ENCODE measurements around the gene UNC5C.

UNC5C gene

DNA sequence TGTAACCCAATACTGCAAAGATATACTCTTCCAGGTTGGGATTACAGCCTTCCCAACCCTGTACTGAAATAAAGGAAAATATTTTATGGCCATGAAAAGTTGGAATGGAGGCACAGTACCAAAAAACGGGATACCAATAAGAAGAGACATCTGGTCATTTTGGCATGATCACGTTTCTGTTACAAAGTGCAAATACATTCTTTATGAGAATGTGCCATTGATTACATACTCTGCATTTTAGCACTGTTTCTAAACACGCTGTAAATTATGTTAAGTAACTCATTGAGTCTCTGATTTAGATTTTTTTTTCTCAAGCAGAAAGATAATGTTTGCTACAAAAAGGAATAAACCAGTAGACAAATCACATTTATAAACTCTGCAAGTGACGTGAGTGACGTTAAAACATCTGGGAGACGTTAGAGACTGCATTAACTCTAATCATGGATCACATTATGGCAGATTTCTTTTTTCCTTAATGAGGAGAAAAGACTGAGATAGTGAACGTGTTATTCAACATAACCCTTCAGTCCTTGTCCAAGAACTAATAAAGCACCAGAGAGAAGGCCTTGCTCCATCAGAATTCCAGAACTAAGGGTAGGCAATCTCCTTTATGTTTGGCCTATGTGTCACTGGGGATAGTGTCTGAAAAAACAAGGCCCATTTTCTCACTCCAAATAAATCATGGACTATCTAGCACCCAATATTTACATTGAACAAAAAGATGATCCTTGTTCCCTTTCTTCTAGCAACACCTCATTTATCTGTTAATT, 31.0 kb downstream of the UNC5C start:
- no peak for DNase-seq (ENCODE audit: low spot score)

DNA sequence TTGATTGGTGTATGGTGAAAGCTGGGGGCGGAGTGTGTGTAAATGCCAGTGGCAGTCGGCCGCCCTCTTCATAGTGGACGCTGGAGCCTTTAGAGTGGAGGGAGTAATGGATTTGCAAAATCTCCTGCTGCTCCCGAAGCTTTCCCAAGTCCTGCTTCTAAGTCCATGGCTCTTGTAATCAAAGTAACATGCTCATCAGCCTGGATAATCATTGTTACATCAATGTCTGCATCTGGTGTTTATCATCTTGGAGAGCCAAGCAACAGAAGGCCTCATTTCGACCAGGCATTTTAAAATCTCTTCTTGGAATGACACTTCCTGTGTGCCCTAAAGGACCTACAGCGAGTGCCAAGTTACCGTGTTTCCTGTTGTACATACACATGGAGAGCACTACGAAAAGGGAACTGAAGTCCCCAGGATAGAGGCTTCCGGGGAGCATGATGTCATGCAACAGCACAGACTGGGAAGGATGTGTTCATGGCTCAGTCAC, 32.2 kb downstream of the UNC5C start:
- DNase-seq (ENCODE audit: low spot score): no peak

DNA sequence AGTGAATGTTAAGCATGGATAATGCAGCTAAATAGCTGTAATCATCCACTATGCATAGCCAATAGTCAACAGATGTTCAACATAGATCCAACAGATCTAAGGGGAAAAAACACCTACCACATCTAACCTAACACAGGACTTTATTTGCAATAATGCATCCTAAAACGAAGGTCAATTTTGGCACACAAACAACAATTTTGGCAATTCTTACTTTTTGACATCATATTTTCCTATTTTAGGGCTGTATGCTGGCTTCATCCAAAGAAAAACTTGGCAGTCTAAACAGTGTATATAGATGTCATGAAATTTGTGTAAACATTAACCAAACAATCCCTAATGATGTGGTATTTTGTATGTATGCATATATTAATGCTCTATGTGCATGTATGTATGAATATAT, 33.2 kb downstream of the UNC5C start:
- no peak for DNase-seq (ENCODE audit: low spot score)

GRCh38 chr4:95513022-95513421, 35.8 kb downstream of the UNC5C start:
- no peak for DNase-seq (ENCODE audit: low spot score)

- DNase-seq (ENCODE audit: low spot score): no peak
Measured at GRCh38 chr4:95511477-95511876, 37.3 kb downstream of the UNC5C start.

DNA sequence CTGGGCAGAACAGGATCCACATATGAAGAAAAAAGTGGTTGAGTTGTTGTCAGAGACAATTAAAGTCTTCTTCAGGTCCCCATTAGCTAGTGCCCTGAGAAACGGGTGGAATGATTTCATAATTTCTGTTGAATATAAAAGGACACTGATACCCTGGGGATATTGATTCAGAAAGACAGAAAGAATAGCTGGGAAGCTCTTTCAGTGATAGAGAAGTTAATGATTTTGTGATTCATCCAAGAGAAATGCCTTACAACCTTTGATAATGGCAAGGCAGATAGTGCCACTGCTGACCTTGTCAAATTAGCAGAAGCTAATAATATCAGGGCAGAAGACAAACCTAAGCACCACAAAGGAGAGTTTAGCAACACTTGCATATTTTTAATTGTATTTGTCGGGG, 37.9 kb downstream of the UNC5C start:
- DNase-seq (ENCODE audit: low spot score): no peak

GRCh38 chr4:95510145-95510544, 38.6 kb downstream of the UNC5C start:
- no peak for DNase-seq (ENCODE audit: low spot score)

- peak; percentile 9 for DNase-seq (ENCODE audit: low spot score)
Measured at GRCh38 chr4:95508421-95508820, 40.4 kb downstream of the UNC5C start.

DNA sequence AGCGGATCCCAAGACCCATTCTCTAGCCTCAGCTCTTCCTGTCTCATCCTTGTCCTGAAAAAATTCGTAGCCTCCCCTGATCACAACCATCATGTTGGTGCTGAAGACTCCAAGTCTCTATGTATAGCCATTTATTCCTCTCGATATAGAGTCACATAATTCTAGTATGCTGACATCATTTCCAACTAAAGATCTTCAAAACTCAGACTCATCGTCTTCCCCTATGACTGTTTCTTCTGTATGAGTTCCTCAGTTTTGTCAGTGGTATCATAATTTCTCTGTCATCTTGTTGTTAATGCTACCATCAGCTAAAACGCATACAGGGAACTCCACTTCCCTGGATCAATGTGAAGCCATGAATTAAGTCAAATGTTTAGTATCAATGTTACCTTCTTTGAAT, 41.2 kb downstream of the UNC5C start:
- DNase-seq (ENCODE audit: low spot score): no peak

DNA sequence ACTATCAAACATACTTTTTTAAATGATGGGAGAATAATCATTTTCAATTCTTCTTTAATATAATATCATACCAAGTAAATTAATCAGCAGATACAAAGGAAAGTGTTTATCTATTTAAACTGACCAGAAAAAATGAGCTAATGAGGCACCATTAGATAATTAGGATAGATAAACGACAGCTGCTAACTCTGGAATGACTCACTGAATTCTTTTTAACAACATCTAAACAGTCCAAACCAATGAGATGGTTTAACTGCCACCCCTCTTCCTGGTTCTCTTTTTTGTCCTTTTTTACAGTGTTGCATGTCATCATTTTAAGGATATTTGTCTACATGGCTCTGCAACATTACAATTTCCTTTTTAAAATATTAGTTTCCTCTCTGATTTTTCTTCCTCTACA, 41.6 kb downstream of the UNC5C start:
- DNase-seq (ENCODE audit: low spot score): no peak

DNA sequence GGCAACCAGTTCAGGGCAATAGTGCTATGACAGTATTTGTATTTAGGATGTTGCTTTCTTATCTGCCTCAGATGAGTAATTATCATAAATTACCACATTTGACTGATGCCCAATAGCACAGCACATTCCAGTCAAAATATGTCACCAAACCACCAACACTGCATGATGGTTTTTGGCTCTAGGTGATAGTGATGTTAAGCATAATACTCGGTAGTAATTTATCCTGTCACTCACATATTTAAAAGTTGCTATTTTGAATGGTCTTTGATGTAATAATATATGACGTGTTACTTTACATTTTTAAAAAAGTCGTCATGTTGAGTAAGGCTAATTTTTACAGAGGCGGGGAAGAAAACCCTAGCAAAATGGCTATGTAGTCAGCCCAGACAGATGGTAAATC, 42.5 kb downstream of the UNC5C start:
- no peak for DNase-seq (ENCODE audit: low spot score)

GRCh38 chr4:95505799-95506198, 43.0 kb downstream of the UNC5C start:
- no peak for DNase-seq (ENCODE audit: low spot score)

- no peak for DNase-seq (ENCODE audit: low spot score)
Measured at GRCh38 chr4:95505151-95505550, 43.6 kb downstream of the UNC5C start.

- no peak for DNase-seq (ENCODE audit: low spot score)
Measured at GRCh38 chr4:95504501-95504900, 44.3 kb downstream of the UNC5C start.

- DNase-seq (ENCODE audit: low spot score): no peak
Measured at GRCh38 chr4:95500361-95500760, 48.4 kb downstream of the UNC5C start.

DNA sequence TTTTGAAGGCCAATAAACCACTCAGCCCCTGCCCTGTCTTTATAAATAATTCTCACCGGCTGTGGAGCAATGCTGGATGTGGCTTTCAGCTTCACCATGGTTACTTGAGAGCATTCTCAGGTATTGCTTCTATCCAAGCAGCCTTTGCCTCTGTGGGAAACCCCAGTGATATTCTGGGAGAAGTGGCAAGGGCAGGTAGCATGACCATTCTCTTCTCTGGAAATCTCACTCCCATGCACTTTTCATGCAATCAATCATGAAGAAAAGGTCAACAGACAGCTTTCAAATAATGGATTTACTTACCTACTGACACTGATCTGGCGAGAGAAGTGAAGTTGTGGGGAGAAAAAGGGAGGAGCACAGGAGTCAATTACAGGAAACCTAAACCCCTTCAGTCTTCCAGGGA, 49.5 kb downstream of the UNC5C start:
- no peak for DNase-seq (ENCODE audit: low spot score)

DNA sequence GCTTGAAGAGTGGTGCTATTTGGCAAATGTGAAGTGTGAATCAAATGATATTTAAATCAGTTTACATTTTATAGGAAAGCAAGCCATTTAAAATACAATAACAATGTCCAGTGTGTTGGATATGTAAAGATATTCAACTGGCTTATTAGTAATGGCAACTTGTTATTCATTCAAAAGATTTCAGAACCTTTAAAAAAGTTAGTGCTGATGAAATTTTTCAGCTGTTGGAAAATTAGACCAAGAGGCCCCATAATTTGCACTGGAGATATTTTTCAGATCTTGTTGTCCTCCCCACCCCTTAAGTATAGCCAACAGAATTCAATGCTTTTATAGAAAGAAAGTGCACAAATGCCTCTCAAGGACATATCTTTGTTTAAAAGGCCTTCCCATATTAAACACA, 54.6 kb downstream of the UNC5C start:
- no peak for DNase-seq (ENCODE audit: low spot score)

- no peak for DNase-seq (ENCODE audit: low spot score)
Measured at GRCh38 chr4:95478679-95479078, 70.1 kb downstream of the UNC5C start.

- no peak for DNase-seq (ENCODE audit: low spot score)
Measured at GRCh38 chr4:95476121-95476520, 72.7 kb downstream of the UNC5C start.

- no peak for DNase-seq (ENCODE audit: low spot score)
Measured at GRCh38 chr4:95472534-95472933, 76.2 kb downstream of the UNC5C start.

- no peak for DNase-seq (ENCODE audit: low spot score)
Measured at GRCh38 chr4:95470622-95471021, 78.2 kb downstream of the UNC5C start.

GRCh38 chr4:95469617-95470016, 79.2 kb downstream of the UNC5C start:
- DNase-seq (ENCODE audit: low spot score): no peak

GRCh38 chr4:95466791-95467190, 82.0 kb downstream of the UNC5C start:
- no peak for DNase-seq (ENCODE audit: low spot score)

DNA sequence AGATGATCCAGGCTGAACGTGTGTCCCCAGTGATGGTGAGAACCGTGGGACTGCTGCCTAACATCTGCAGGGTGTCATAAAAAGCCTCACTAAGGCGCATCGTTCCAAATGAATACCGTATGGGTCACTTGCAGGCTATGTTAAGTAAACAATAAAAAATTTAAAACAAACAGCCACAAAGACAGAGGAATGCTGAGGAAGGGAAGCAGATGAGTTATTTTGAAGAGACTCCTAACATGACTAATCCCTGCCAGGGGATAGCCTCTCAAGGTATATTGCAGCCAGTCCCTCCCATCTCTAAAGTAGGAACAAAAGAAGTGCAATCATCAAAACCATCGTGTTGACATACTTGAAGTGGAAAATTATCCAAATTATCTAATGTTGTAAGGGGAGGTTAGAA, 83.8 kb downstream of the UNC5C start:
- DNase-seq (ENCODE audit: low spot score): no peak

Measured in activated CD4-positive, alpha-beta T cell treated with anti-CD3 and anti-CD28 coated beads, Interleukin-2, Interleukin-4, amounts not matched to agents 100 ng/mL and 50 ng/mL, durations not matched to agents 16 hours and 8 hours (primary cell).